HCT116 (cell line): ENCODE data around the gene DMGDH.

Source experiments
- CTCF ChIP-seq, 3 experiments: fragments of 200-600 bp in 1 of 3; sonication (generic) in 1 of 3; IDR thresholded peaks in 2 of 3; conservative IDR thresholded peaks in 1 of 3; 2 replicates each; pipeline ENCODE4 v1.5.1; 2012 to 2017; ENCODE audit warnings: low read depth in 2 of 3, low read length in 2 of 3, antibody characterized with exemption in 1 of 3, borderline replicate concordance in 1 of 3, control low read depth in 1 of 3, mild to moderate bottlenecking in 1 of 3, mixed read lengths in 1 of 3, mixed run types in 1 of 3, moderate library complexity in 1 of 3; ENCODE audit not compliant: insufficient read depth in 1 of 3
- EZH2 ChIP-seq: fragments of 200-600 bp; sonication (generic); IDR thresholded peaks from 2 replicates; pipeline ENCODE4 v1.6.1; 2017; ENCODE audit warnings: antibody characterized with exemption, mixed run types
- EZH2phosphoT487 ChIP-seq: fragments of 200-600 bp; IDR thresholded peaks from 2 replicates; pipeline ENCODE4 v1.6.1; 2018; ENCODE audit warnings: antibody characterized with exemption, borderline replicate concordance
- MAX ChIP-seq: IDR thresholded peaks from 2 replicates; pipeline ENCODE4 v1.6.1; 2012
- POLR2A ChIP-seq: IDR thresholded peaks from 2 replicates; pipeline ENCODE4 v1.7.0; 2011; ENCODE audit warnings: borderline replicate concordance; ENCODE audit not compliant: insufficient read depth, insufficient read length; ENCODE audit errors: extremely low read depth
- POLR2AphosphoS5 ChIP-seq: IDR thresholded peaks from 2 replicates; pipeline ENCODE4 v1.6.1; 2011; ENCODE audit warnings: mild to moderate bottlenecking, low read depth, low read length, moderate library complexity
- SP1 ChIP-seq: IDR thresholded peaks from 2 replicates; pipeline ENCODE4 v1.6.1; 2012; ENCODE audit warnings: low read depth
- YY1 ChIP-seq: IDR thresholded peaks from 2 replicates; pipeline ENCODE4 v1.6.1; 2011; ENCODE audit warnings: low read length, low read depth, moderate library complexity, mild to moderate bottlenecking; ENCODE audit not compliant: insufficient replicate concordance; ENCODE audit errors: extremely low read depth
- ZBTB33 ChIP-seq: IDR thresholded peaks from 2 replicates; pipeline ENCODE4 v1.6.1; 2011; ENCODE audit warnings: mild to moderate bottlenecking, low read length, moderate library complexity; ENCODE audit not compliant: insufficient replicate concordance; ENCODE audit errors: extremely low read depth

- TF ChIP-seq CTCF (IDR thresholded peaks at IDR 0.05 in 2 of 3, conservative IDR thresholded peaks at IDR 0.05 in 1 of 3; ENCODE audit: borderline replicate concordance in 1 of 3, insufficient read depth in 1 of 3, low read depth in 2 of 3, low read length in 2 of 3) (no peak), SP1 (no peak), POLR2AphosphoS5 (no peak), ZBTB33 (no peak), POLR2A (no peak), EZH2phosphoT487 (no peak), EZH2 (no peak), MAX (no peak), YY1 (no peak)
These were observed 7.0 kb downstream of the DMGDH start for GRCh38 chr5:79062436-79062835.
